Measurements from ENCODE around the gene OR2V2.
"Not testable (repeated sequence)": the region's sequence is repeated elsewhere in the genome, so short reads cannot be mapped to it uniquely, and the experiment has no call there.

Gene OR2V2

DNA sequence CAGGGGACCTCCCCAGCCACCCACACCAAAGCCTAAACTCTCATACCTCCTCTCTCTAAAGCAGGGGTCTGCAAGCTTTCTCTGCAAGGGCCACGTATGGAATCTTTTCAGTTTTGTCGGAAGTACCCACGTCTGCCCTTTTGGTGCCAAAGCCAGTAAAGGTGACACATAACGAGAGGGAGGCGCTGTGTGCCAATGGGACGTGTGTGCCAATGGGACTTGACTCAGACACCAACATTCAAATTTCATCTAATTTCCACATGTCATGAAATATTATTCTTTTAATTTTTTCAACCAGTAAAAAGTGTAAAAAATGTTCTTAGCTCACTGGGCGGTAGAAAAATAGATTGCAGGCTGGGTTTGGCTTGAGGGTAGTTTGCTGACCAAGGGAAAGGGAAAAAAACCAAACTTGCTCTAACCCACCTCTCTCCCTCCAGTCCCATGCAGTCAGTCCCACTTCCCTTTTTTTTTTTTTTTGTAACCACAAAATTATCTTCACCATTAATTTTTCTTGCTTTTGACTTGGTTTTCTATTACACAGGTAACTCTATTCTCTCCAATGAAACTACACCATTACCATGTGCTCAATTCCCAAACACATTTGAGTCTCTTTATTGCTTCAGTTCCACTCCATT, 41.9 kb upstream of the OR2V2 start:
- TF ChIP-seq, protein P1, sequence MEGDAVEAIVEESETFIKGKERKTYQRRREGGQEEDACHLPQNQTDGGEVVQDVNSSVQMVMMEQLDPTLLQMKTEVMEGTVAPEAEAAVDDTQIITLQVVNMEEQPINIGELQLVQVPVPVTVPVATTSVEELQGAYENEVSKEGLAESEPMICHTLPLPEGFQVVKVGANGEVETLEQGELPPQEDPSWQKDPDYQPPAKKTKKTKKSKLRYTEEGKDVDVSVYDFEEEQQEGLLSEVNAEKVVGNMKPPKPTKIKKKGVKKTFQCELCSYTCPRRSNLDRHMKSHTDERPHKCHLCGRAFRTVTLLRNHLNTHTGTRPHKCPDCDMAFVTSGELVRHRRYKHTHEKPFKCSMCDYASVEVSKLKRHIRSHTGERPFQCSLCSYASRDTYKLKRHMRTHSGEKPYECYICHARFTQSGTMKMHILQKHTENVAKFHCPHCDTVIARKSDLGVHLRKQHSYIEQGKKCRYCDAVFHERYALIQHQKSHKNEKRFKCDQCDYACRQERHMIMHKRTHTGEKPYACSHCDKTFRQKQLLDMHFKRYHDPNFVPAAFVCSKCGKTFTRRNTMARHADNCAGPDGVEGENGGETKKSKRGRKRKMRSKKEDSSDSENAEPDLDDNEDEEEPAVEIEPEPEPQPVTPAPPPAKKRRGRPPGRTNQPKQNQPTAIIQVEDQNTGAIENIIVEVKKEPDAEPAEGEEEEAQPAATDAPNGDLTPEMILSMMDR (conservative IDR thresholded peaks at IDR 0.05), result no peak
- H3K27ac ChIP-seq, result peak overlapping the region; percentile 59

DNA sequence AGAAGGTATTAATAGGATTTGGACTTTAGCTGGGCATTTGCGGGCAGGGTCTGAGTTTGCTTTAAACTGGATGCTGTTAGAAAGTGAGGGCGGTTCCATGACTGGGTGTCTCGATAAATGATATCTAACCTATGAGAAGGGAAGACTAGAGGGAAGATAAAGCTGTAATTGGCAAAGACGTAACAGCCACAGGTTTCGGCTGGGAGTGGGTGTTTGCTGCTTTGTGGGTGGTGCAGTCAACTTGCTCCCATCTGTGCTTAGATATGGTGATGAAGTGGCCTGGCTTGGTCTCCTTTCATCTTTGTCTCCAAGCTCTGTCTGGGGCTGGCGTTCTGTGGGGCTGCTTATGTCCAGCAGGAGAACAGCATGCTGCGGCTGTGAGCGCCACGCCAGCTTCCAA, 39.7 kb upstream of the OR2V2 start:
- H3K27ac ChIP-seq, result peak overlapping the region; percentile 59; the same call in 1 of the 2 replicates
- TF ChIP-seq, protein P1 (conservative IDR thresholded peaks at IDR 0.05), result no peak

DNA sequence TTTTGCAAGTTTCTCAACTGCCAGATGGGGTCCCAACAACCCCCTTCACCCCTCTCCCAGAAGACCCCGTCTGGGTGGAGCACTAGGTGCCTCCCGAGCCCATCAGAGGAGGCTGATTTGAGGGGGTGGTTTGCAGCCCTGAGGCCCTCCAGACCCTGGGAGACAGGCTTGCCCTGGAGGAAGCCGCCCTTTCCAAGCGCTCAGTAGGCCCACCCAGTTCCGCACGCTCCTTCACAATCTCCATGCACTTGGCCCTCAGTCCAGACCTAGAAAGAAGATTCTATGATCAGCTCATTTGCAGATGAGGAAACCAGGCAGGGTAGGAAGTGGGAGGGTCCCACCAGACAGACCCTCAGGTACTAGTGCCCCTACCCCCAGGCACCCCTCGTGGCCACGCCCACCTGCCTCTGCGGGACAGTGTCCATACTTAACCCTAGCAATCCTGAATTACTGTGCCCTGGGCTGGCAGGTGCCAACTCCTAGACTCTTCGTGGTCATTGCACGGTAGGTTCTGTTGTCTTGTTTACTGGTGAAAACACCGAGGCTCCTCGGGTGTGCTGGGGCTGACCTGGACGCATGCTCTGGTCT, 38.7 kb upstream of the OR2V2 start:
- TF ChIP-seq, protein P1 (conservative IDR thresholded peaks at IDR 0.05), result no peak; the same call in 1 of the 2 replicates
- no peak overlapping the region for H3K27ac ChIP-seq

DNA sequence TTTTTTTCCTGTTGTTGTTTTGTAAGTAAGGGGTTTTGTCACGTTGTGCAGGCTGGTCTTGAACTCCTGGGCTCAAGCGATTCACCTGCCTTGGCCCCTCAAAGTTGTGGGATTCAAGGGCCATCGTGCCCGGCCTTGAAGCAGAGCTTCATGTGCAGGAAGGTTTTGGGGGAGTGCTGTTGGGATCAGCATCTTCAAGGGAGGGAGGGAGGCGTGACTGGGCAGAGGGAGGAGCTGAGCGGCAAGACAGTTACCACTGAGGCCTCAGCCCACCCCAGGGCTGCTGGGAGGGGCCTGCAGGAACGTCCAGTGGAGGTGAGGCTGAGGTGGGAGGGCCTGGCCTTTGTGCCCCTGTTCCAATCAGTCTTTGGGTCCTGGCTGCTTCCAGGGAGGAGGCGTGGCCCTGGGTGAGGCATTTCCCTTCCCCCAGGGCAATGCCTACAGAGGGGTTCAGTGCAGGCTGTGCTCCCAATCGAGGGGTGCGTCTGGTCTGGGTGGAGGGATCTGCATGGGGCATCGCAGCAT, 37.8 kb upstream of the OR2V2 start:
- no peak overlapping the region for H3K27ac ChIP-seq
- TF ChIP-seq, protein P1 (conservative IDR thresholded peaks at IDR 0.05), result no peak

DNA sequence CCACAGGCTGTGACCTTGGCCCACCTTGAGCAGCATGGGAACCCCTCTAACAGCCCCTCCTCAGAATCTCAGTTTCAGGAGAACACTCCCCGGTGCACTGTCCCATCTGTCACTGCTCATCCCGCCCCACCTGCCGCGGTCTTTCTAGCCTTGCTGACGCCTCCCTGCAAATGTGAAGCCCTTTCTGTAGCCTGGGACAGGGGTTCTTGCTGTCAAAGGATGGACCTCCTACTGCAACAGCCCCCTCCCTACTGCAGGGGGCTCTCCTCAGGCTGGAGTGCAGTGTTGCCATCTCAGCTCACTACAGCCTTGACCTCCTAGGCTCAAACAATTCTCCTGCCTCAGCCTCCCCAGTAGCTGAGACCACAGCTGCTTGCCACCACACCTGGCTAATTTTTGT, 36.4 kb upstream of the OR2V2 start:
- TF ChIP-seq, protein P1 (conservative IDR thresholded peaks at IDR 0.05), result no peak
- peak overlapping the region; percentile 64 for H3K27ac ChIP-seq

DNA sequence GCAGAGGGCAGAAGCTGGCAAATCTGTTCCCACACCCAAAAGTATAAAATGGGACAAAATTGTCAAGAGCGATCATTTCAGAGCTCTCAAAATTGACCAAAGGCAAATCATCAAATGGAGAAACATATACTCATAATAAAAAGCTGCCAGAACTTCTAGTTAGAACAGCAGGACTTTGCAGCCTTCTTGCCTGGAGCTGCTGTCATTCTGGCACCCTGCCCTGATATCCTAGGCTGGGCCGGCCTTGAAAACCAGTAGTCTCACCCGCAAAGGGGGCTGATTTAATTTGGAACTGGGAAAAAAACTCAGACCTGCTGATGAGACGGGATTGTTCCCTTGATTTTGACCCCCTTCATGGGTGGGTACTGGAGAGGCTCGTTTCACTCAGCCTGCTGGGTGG, 34.9 kb upstream of the OR2V2 start:
- TF ChIP-seq, protein P1 (conservative IDR thresholded peaks at IDR 0.05), result no peak

DNA sequence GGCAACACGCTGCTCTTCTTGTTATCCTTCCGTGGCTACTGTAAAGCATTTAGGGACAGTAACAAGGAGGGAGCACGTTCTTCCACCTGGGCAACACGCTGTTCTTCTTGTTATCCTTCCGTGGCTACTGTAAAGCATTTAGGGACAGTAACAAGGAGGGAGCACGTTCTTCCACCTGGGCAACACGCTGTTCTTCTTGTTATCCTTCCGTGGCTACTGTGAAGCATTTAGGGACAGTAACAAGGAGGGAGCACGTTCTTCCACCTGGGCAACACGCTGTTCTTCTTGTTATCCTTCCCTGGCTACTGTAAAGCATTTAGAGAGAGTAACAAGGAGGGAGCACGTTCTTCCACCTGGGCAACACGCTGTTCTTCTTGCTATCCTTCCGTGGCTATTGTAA, 33.8 kb upstream of the OR2V2 start:
- H3K27ac ChIP-seq, result not testable (repeated sequence)

More for the DNA sequence above, 34.9 kb upstream of the OR2V2 start:
- peak overlapping the region; percentile 64 for H3K27ac ChIP-seq

DNA sequence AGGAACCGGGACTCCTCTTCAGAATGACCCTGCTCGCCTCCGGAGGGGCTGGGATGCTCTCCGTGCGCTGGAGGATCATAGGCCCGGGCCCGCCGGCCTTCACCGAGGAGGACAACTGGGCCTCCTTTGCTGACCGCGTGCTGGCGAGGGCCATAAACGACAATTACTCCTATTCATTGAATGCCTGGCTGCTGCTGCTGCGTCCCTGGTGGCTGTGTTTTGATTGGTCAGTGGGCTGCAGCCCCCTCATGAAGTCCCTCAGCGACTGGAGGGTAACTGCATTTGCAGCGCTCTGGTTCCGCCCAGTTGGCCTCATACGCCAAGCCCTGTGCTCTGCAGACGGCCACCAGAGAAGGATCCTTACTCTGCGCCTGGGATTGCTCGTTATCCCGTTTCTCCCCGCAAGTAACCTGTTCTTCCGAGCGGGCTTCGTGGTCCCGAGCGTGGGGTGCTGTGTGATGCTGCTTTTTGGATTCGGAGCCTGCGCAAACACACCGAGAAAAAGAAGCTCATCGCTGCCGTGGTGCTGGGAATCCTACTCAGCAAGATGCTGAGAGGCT, 33.0 kb upstream of the OR2V2 start:
- H3K27ac ChIP-seq, result no peak overlapping the region

More for the DNA sequence above, 33.0 kb upstream of the OR2V2 start:
- TF ChIP-seq, protein P1 (conservative IDR thresholded peaks at IDR 0.05), result no peak

All from VCaP (cell line).